ENCODE data around the gene MLKL. TPM values are rescaled to one million over a fixed set of nuclear protein-coding genes. Genes with fewer than 3 reads are reported as not detected.

Gene MLKL
- total and polyA plus RNA-seq, 9 donors = 1.5 to 9.5 (median 2.5) TPM

GRCh38 chr16:74739275-74739674 is 38.6 kb upstream of the MLKL start:
- intact Hi-C loops (cut with DNase I) = no loop called here
- DNase-seq = no peak
- WGBS, 3 donors = 57 to 68% (median 66%) methylated on average over 6 of the region's 6 CpGs
- Histone ChIP-seq H3K27ac (no peak overlapping the region), H3K4me3 (no peak overlapping the region), H3K36me3 (no peaks in the 10 kb centered on the region), H3K9me3 (no peaks in the 10 kb centered on the region), H3K4me1 (ENCODE audit: insufficient read depth) (no peaks in the 10 kb centered on the region), H3K27me3 (no peaks in the 10 kb centered on the region)
- TF ChIP-seq EP300 (IDR thresholded peaks at IDR 0.05) (no peak), CTCF (IDR thresholded peaks at IDR 0.05) (no peak), POLR2A (IDR thresholded peaks at IDR 0.05) (no peak)

GRCh38 chr16:74738816-74739215 is 38.2 kb upstream of the MLKL start:
- no peaks in the 10 kb centered on the region for H3K4me1 ChIP-seq (ENCODE audit: insufficient read depth)
- intact Hi-C loops (cut with DNase I) = no loop called here
- no peaks in the 10 kb centered on the region for H3K36me3 ChIP-seq
- no peak overlapping the region for H3K4me3 ChIP-seq
- no peak overlapping the region for H3K27ac ChIP-seq
- no peak for TF ChIP-seq CTCF (IDR thresholded peaks at IDR 0.05)
- TF ChIP-seq EP300 (IDR thresholded peaks at IDR 0.05) = no peak
- no peak for TF ChIP-seq POLR2A (IDR thresholded peaks at IDR 0.05)
- no peak for DNase-seq
- 93 to 99% (median 94%) methylated on average over 7 to 11 of the region's 11 CpGs for WGBS, 3 donors
- no peaks in the 10 kb centered on the region for H3K9me3 ChIP-seq
- H3K27me3 ChIP-seq = no peaks in the 10 kb centered on the region

GRCh38 chr16:74738113-74738541 is 37.5 kb upstream of the MLKL start:
- Histone ChIP-seq H3K36me3 (no peaks in the 10 kb centered on the region), H3K27ac (no peak overlapping the region), H3K9me3 (no peaks in the 10 kb centered on the region), H3K4me3 (no peak overlapping the region), H3K4me1 (ENCODE audit: insufficient read depth) (no peaks in the 10 kb centered on the region), H3K27me3 (no peaks in the 10 kb centered on the region)
- no peak for DNase-seq
- 43 to 45% (median 43%) methylated on average over 10 of the region's 10 CpGs for WGBS, 3 donors
- no peak for TF ChIP-seq EP300 (IDR thresholded peaks at IDR 0.05)
- TF ChIP-seq POLR2A (IDR thresholded peaks at IDR 0.05) = no peak
- no peak for TF ChIP-seq CTCF (IDR thresholded peaks at IDR 0.05)
- intact Hi-C loops (cut with DNase I) = no loop called here

GRCh38 chr16:74737521-74737920 is 36.9 kb upstream of the MLKL start:
- 70 to 79% (median 75%) methylated on average over 6 of the region's 6 CpGs for WGBS, 3 donors
- Histone ChIP-seq H3K9me3 (no peaks in the 10 kb centered on the region), H3K27me3 (no peaks in the 10 kb centered on the region), H3K27ac (no peak overlapping the region), H3K4me1 (ENCODE audit: insufficient read depth) (no peaks in the 10 kb centered on the region), H3K36me3 (no peaks in the 10 kb centered on the region), H3K4me3 (no peak overlapping the region)
- no peak for DNase-seq
- no peak for TF ChIP-seq EP300 (IDR thresholded peaks at IDR 0.05)
- no peak for TF ChIP-seq POLR2A (IDR thresholded peaks at IDR 0.05)
- TF ChIP-seq CTCF (IDR thresholded peaks at IDR 0.05) = no peak
- intact Hi-C loops (cut with DNase I) = no loop called here

All from ovary (tissue), 9 donors.